OCI-LY3 (cell line): ENCODE measurements around the gene CHN2.

ENCODE experiments used
- H2AFZ ChIP-seq: fragments of 200-600, 300-600 bp; shearing (Covaris generic); 2 replicates; pipeline ENCODE4 v1.6.0; 2014; ENCODE audit warnings: antibody characterized with exemption, low read depth, low read length
- H3K27ac ChIP-seq: fragments of 200-600, 300-600 bp; sonication (generic); 2 replicates; pipeline ENCODE4 v1.5.1; 2014; ENCODE audit warnings: mild to moderate bottlenecking, low read length, moderate library complexity, mixed read lengths
- H3K27me3 ChIP-seq: fragments of 200-600, 300-600 bp; sonication (generic); 2 replicates; pipeline ENCODE4 v1.6.1; 2014; ENCODE audit warnings: low read depth, low read length, mixed read lengths
- H3K36me3 ChIP-seq: fragments of 200-600, 300-600 bp; sonication (generic); replicated peaks from 2 replicates; pipeline ENCODE3; 2014; ENCODE audit warnings: low read depth, low read length, mixed read lengths
- H3K4me1 ChIP-seq: fragments of 300-600, 200-600 bp; sonication (generic); 2 replicates; pipeline ENCODE4 v1.6.1; 2014; ENCODE audit warnings: low read length, mixed read lengths
- H3K4me2 ChIP-seq: fragments of 200-600, 300-600 bp; sonication (generic); 2 replicates; pipeline ENCODE4 v1.6.1; 2014; ENCODE audit warnings: low read length, mixed read lengths
- H3K4me3 ChIP-seq: fragments of 300-600, 200-600 bp; sonication (generic); 2 replicates; pipeline ENCODE4 v1.5.1; 2014; ENCODE audit warnings: antibody characterized with exemption, mild to moderate bottlenecking, low read length, moderate library complexity
- H3K79me2 ChIP-seq: fragments of 300-600, 200-600 bp; shearing (Covaris generic); 2 replicates; pipeline ENCODE4 v1.6.1; 2014; ENCODE audit warnings: mild to moderate bottlenecking, low read length, mixed read lengths
- H3K9ac ChIP-seq: fragments of 300-600, 200-600 bp; shearing (Covaris generic); 2 replicates; pipeline ENCODE4 v1.6.0; 2014; ENCODE audit warnings: mild to moderate bottlenecking, low read length, moderate library complexity
- H3K9me3 ChIP-seq: fragments of 200-600, 300-600 bp; shearing (Covaris generic); 2 replicates; pipeline ENCODE4 v1.6.1; 2014; ENCODE audit warnings: low read length, mixed read lengths; ENCODE audit not compliant: insufficient read depth
- H4K20me1 ChIP-seq: fragments of 200-600, 300-600 bp; sonication (generic); 2 replicates; pipeline ENCODE4 v1.6.1; 2016; ENCODE audit warnings: low read length, mixed read lengths; ENCODE audit not compliant: insufficient read depth
- EZH2phosphoT487 ChIP-seq: fragments of 200-600 bp; shearing (Covaris generic); IDR thresholded peaks from 2 replicates; pipeline ENCODE4 v1.6.1; 2018; ENCODE audit warnings: antibody characterized with exemption, mixed run types, low read depth
- TF ChIP-seq, protein P1 (sequence below): fragments of 200-600, 300-600 bp; sonication (generic); IDR thresholded peaks from 2 replicates; pipeline ENCODE4 v1.5.1; 2014; ENCODE audit warnings: antibody characterized with exemption, low read length, low read depth

Gene CHN2

GRCh38 chr7:29217113-29217512, 22.5 kb downstream of the CHN2 start:
- H3K79me2 ChIP-seq = no peaks in the 10 kb centered on the region
- peaks cover 3% of the 10 kb centered on the region; the same call in 1 of the 2 replicates for H3K27me3 ChIP-seq
- H3K27ac ChIP-seq = no peak overlapping the region
- no peak overlapping the region for H3K4me2 ChIP-seq
- no peak overlapping the region for H3K4me3 ChIP-seq
- H3K36me3 ChIP-seq = peaks cover 4% of the 10 kb centered on the region
- peaks cover 21% of the 10 kb centered on the region for H3K4me1 ChIP-seq
- 0 out of 2 replicates have a peak, but pooled peaks cover 2% of the 10 kb centered on the region for H3K9me3 ChIP-seq
- no peak overlapping the region for H3K9ac ChIP-seq
- TF ChIP-seq, protein P1, sequence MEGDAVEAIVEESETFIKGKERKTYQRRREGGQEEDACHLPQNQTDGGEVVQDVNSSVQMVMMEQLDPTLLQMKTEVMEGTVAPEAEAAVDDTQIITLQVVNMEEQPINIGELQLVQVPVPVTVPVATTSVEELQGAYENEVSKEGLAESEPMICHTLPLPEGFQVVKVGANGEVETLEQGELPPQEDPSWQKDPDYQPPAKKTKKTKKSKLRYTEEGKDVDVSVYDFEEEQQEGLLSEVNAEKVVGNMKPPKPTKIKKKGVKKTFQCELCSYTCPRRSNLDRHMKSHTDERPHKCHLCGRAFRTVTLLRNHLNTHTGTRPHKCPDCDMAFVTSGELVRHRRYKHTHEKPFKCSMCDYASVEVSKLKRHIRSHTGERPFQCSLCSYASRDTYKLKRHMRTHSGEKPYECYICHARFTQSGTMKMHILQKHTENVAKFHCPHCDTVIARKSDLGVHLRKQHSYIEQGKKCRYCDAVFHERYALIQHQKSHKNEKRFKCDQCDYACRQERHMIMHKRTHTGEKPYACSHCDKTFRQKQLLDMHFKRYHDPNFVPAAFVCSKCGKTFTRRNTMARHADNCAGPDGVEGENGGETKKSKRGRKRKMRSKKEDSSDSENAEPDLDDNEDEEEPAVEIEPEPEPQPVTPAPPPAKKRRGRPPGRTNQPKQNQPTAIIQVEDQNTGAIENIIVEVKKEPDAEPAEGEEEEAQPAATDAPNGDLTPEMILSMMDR = no peak
- no peak for TF ChIP-seq EZH2phosphoT487
- no peak overlapping the region for H2AFZ ChIP-seq
- H4K20me1 ChIP-seq = no peaks in the 10 kb centered on the region

DNA sequence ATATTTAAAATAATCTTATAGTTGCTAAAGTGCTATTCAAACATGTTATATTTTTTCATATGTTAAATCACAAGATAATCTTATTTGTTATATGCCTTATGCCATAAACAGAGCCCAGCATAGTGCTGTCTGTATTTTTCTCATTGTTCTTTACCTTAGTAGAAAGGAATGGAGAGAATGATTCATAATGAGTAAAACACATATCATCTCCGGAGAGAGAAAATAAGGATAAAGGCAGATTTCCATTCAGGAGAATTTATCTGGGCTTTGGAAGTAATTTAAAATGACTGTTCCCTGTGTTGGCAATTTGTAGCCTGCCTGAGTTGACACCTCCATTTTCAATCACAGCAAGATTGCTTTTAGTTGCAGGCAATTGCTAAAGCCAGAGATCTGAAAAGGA, 30.2 kb downstream of the CHN2 start:
- no peak overlapping the region for H3K9ac ChIP-seq
- H3K4me2 ChIP-seq = no peak overlapping the region
- H3K4me1 ChIP-seq = no peaks in the 10 kb centered on the region
- TF ChIP-seq, protein P1 = no peak
- no peak for TF ChIP-seq EZH2phosphoT487
- no peak overlapping the region for H3K27ac ChIP-seq
- H2AFZ ChIP-seq = no peak overlapping the region
- H3K79me2 ChIP-seq = no peaks in the 10 kb centered on the region
- no peaks in the 10 kb centered on the region for H3K36me3 ChIP-seq
- H3K4me3 ChIP-seq = no peak overlapping the region
- H3K27me3 ChIP-seq = no peaks in the 10 kb centered on the region
- H4K20me1 ChIP-seq = no peaks in the 10 kb centered on the region
- no peaks in the 10 kb centered on the region for H3K9me3 ChIP-seq

- Histone ChIP-seq H3K27ac (no peak overlapping the region), H3K4me1 (no peaks in the 10 kb centered on the region), H3K4me2 (no peak overlapping the region), H3K4me3 (no peak overlapping the region), H3K36me3 (no peaks in the 10 kb centered on the region), H2AFZ (no peak overlapping the region), H3K9ac (no peak overlapping the region), H3K9me3 (no peaks in the 10 kb centered on the region), H3K27me3 (peaks cover 13% of the 10 kb centered on the region; the same call in 1 of the 2 replicates), H4K20me1 (no peaks in the 10 kb centered on the region), H3K79me2 (no peaks in the 10 kb centered on the region)
- TF ChIP-seq EZH2phosphoT487 = no peak
- TF ChIP-seq, protein P1 = no peak
These were observed 33.9 kb downstream of the CHN2 start for GRCh38 chr7:29228289-29229011.

DNA sequence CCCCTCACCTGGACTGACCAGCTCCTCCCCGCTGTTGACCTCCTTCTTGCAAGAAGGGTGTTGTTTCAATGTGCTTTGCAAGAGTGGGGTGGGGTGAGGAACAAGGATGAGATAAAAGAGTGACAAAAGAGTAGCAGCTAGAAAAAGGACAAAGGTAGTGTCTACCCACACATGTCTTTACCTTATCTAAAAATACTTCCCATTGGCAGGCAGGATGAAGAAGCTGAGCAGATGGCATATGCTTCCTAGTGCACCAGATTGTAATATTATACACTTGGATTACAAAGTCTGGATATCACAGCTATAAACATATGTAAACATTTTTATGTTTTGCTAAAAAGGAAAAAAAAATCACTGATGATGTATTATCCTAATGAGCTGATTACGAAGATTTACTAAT, 34.5 kb downstream of the CHN2 start:
- no peak overlapping the region for H3K27ac ChIP-seq
- H2AFZ ChIP-seq = no peak overlapping the region

More for the DNA sequence above, 34.5 kb downstream of the CHN2 start:
- no peaks in the 10 kb centered on the region for H3K9me3 ChIP-seq
- H3K79me2 ChIP-seq = no peaks in the 10 kb centered on the region
- H3K4me3 ChIP-seq = no peak overlapping the region
- H3K9ac ChIP-seq = no peak overlapping the region
- TF ChIP-seq, protein P1 = no peak
- no peak for TF ChIP-seq EZH2phosphoT487
- H3K27me3 ChIP-seq = peaks cover 14% of the 10 kb centered on the region; the same call in 1 of the 2 replicates
- H3K4me1 ChIP-seq = peaks cover 1% of the 10 kb centered on the region
- no peaks in the 10 kb centered on the region for H4K20me1 ChIP-seq
- no peaks in the 10 kb centered on the region for H3K36me3 ChIP-seq
- no peak overlapping the region for H3K4me2 ChIP-seq
